SK-N-SH (cell line): Measurements from ENCODE around the gene PTPRA.

Experiments
- EP300 ChIP-seq, 2 experiments: IDR thresholded peaks; 2 replicates each; pipeline versions ENCODE4 v1.4.0 to v1.6.1; 2012; ENCODE audit warnings: borderline replicate concordance in 1 of 2, low read depth in 1 of 2, low read length in 1 of 2
- EZH2phosphoT487 ChIP-seq: fragments of 200-600 bp; sonication (generic); IDR thresholded peaks from 2 replicates; pipeline ENCODE4 v1.6.1; 2017; ENCODE audit warnings: low read depth, mixed run types, mild to moderate bottlenecking, antibody characterized with exemption, moderate library complexity, borderline replicate concordance
- FOSL2 ChIP-seq: IDR thresholded peaks from 2 replicates; pipeline ENCODE4 v1.4.0; 2012; ENCODE audit warnings: low read depth, mild to moderate bottlenecking, moderate library complexity, borderline replicate concordance
- GABPA ChIP-seq: IDR thresholded peaks from 2 replicates; pipeline ENCODE4 v1.4.0; 2012; ENCODE audit warnings: low read depth, mild to moderate bottlenecking
- GATA2 ChIP-seq: sonication (generic); formaldehyde crosslinking; IDR thresholded peaks from 2 replicates; pipeline ENCODE4 v1.5.0; 2020; ENCODE audit warnings: mild to moderate bottlenecking, missing genetic modification reagents
- MXI1 ChIP-seq: IDR thresholded peaks from 2 replicates; pipeline ENCODE4 v1.6.1; 2012; ENCODE audit warnings: mild to moderate bottlenecking, low read depth, low read length, improper control_type of control experiment
- POLR2AphosphoS5 ChIP-seq: IDR thresholded peaks from 2 replicates; pipeline ENCODE4 v1.6.1; 2012; ENCODE audit warnings: low read depth, low read length
- RFX5 ChIP-seq: IDR thresholded peaks from 2 replicates; pipeline ENCODE4 v1.6.1; 2012; ENCODE audit warnings: mild to moderate bottlenecking, improper control_type of control experiment, low read length
- TAF1 ChIP-seq: IDR thresholded peaks from 2 replicates; pipeline ENCODE4 v1.6.1; 2012; ENCODE audit warnings: low read depth, mild to moderate bottlenecking, low read length, moderate library complexity, borderline replicate concordance
- TF ChIP-seq, protein P1 (sequence below): fragments of 150-350 bp; IDR thresholded peaks from 2 replicates; pipeline ENCODE4 v1.6.1; 2017; ENCODE audit warnings: antibody characterized with exemption, low read length, low read depth, borderline replicate concordance
- TF ChIP-seq, protein P2 (sequence below): fragments of 200-600 bp; sonication (generic); IDR thresholded peaks from 2 replicates; pipeline ENCODE4 v1.6.1; 2017; ENCODE audit warnings: antibody characterized with exemption, mild to moderate bottlenecking, moderate library complexity
- TF ChIP-seq, protein P3 (sequence below): IDR thresholded peaks from 2 replicates; pipeline ENCODE4 v1.6.1; 2012; ENCODE audit warnings: mild to moderate bottlenecking, low read depth, low read length, moderate library complexity
- TF ChIP-seq, protein P4 (sequence below): IDR thresholded peaks from 2 replicates; pipeline ENCODE4; 2012
- TF ChIP-seq, protein P5 (sequence below): IDR thresholded peaks from 2 replicates; pipeline ENCODE4 v1.4.0; 2012; ENCODE audit warnings: low read depth, borderline replicate concordance

DNA sequence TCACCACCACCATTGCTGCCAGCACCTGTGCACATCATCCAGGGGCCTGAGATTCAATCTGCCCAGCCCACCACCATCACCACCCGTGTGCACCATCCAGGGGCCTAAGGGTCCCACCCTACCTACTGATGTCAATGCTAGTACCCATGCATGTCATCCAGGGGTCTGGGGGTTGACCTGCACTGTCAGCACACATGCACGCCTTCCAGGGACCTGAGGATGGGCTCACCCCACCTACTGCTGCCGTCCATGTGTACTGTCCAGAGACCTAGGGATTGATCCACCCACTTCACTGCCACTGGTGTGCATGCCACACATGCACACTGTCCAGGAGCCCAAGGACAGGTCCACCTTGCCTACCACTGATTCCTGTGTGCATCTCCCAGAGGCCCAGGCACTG lies 186.2 kb downstream of the PTPRA start:
- TF ChIP-seq TAF1 (no peak), POLR2AphosphoS5 (no peak), EP300 (IDR thresholded peaks at IDR 0.05; ENCODE audit: borderline replicate concordance in 1 of 2, low read depth in 1 of 2, low read length in 1 of 2) (no peak), GATA2 (CRISPR knock-in tag) (no peak), EZH2phosphoT487 (no peak), MXI1 (no peak), RFX5 (no peak), FOSL2 (no peak), GABPA (no peak)
- TF ChIP-seq, protein P1, sequence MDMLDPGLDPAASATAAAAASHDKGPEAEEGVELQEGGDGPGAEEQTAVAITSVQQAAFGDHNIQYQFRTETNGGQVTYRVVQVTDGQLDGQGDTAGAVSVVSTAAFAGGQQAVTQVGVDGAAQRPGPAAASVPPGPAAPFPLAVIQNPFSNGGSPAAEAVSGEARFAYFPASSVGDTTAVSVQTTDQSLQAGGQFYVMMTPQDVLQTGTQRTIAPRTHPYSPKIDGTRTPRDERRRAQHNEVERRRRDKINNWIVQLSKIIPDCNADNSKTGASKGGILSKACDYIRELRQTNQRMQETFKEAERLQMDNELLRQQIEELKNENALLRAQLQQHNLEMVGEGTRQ = no peak
- TF ChIP-seq, protein P2, sequence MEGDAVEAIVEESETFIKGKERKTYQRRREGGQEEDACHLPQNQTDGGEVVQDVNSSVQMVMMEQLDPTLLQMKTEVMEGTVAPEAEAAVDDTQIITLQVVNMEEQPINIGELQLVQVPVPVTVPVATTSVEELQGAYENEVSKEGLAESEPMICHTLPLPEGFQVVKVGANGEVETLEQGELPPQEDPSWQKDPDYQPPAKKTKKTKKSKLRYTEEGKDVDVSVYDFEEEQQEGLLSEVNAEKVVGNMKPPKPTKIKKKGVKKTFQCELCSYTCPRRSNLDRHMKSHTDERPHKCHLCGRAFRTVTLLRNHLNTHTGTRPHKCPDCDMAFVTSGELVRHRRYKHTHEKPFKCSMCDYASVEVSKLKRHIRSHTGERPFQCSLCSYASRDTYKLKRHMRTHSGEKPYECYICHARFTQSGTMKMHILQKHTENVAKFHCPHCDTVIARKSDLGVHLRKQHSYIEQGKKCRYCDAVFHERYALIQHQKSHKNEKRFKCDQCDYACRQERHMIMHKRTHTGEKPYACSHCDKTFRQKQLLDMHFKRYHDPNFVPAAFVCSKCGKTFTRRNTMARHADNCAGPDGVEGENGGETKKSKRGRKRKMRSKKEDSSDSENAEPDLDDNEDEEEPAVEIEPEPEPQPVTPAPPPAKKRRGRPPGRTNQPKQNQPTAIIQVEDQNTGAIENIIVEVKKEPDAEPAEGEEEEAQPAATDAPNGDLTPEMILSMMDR = no peak
- TF ChIP-seq, protein P3, sequence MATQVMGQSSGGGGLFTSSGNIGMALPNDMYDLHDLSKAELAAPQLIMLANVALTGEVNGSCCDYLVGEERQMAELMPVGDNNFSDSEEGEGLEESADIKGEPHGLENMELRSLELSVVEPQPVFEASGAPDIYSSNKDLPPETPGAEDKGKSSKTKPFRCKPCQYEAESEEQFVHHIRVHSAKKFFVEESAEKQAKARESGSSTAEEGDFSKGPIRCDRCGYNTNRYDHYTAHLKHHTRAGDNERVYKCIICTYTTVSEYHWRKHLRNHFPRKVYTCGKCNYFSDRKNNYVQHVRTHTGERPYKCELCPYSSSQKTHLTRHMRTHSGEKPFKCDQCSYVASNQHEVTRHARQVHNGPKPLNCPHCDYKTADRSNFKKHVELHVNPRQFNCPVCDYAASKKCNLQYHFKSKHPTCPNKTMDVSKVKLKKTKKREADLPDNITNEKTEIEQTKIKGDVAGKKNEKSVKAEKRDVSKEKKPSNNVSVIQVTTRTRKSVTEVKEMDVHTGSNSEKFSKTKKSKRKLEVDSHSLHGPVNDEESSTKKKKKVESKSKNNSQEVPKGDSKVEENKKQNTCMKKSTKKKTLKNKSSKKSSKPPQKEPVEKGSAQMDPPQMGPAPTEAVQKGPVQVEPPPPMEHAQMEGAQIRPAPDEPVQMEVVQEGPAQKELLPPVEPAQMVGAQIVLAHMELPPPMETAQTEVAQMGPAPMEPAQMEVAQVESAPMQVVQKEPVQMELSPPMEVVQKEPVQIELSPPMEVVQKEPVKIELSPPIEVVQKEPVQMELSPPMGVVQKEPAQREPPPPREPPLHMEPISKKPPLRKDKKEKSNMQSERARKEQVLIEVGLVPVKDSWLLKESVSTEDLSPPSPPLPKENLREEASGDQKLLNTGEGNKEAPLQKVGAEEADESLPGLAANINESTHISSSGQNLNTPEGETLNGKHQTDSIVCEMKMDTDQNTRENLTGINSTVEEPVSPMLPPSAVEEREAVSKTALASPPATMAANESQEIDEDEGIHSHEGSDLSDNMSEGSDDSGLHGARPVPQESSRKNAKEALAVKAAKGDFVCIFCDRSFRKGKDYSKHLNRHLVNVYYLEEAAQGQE = no peak
- TF ChIP-seq, protein P4, sequence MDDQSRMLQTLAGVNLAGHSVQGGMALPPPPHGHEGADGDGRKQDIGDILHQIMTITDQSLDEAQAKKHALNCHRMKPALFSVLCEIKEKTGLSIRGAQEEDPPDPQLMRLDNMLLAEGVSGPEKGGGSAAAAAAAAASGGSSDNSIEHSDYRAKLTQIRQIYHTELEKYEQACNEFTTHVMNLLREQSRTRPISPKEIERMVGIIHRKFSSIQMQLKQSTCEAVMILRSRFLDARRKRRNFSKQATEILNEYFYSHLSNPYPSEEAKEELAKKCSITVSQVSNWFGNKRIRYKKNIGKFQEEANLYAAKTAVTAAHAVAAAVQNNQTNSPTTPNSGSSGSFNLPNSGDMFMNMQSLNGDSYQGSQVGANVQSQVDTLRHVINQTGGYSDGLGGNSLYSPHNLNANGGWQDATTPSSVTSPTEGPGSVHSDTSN = no peak
- TF ChIP-seq, protein P5, sequence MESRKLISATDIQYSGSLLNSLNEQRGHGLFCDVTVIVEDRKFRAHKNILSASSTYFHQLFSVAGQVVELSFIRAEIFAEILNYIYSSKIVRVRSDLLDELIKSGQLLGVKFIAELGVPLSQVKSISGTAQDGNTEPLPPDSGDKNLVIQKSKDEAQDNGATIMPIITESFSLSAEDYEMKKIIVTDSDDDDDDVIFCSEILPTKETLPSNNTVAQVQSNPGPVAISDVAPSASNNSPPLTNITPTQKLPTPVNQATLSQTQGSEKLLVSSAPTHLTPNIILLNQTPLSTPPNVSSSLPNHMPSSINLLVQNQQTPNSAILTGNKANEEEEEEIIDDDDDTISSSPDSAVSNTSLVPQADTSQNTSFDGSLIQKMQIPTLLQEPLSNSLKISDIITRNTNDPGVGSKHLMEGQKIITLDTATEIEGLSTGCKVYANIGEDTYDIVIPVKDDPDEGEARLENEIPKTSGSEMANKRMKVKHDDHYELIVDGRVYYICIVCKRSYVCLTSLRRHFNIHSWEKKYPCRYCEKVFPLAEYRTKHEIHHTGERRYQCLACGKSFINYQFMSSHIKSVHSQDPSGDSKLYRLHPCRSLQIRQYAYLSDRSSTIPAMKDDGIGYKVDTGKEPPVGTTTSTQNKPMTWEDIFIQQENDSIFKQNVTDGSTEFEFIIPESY = no peak
